HG03095 (cell line): Measurements from ENCODE around the gene SLC6A5.
"Not testable (repeated sequence)": the region's sequence is repeated elsewhere in the genome, so short reads cannot be mapped to it uniquely, and the experiment has no call there.

Experiments used
- ATAC-seq: cut with Tn5 transposase; IDR thresholded peaks from one replicate; pipeline ENCODE4 v1.9.1; 2021; ENCODE audit warnings: moderate library complexity; ENCODE audit not compliant: unreplicated experiment

SLC6A5 gene

GRCh38 chr11:20599221-20600019, at the start of gene SLC6A5:
Gene SLC6A5, plus strand, starts transcription at chr11:20599608. Its CDS starts 65 bp downstream, at chr11:20599673.
- no peak for ATAC-seq

GRCh38 chr11:20551096-20551495, 48.3 kb upstream of the SLC6A5 start:
- ATAC-seq = no peak

- ATAC-seq = no peak
Observed at GRCh38 chr11:20555783-20556182, 43.6 kb upstream of the SLC6A5 start.

- not testable (repeated sequence) for ATAC-seq
Observed at GRCh38 chr11:20556396-20556795, 43.0 kb upstream of the SLC6A5 start.

- no peak for ATAC-seq
Observed at GRCh38 chr11:20558741-20559140, 40.7 kb upstream of the SLC6A5 start.

GRCh38 chr11:20559523-20560300, 39.7 kb upstream of the SLC6A5 start:
- ATAC-seq = no peak

- no peak for ATAC-seq
Observed at GRCh38 chr11:20561915-20562314, 37.5 kb upstream of the SLC6A5 start.

- no peak for ATAC-seq
Observed at GRCh38 chr11:20563866-20564265, 35.5 kb upstream of the SLC6A5 start.

- no peak for ATAC-seq
Observed at GRCh38 chr11:20564846-20565635, 34.4 kb upstream of the SLC6A5 start.

GRCh38 chr11:20566115-20566514, 33.3 kb upstream of the SLC6A5 start:
- not testable (repeated sequence) for ATAC-seq

GRCh38 chr11:20566591-20567434, 32.6 kb upstream of the SLC6A5 start:
- no peak for ATAC-seq

- ATAC-seq = not testable (repeated sequence)
Observed at GRCh38 chr11:20579725-20580124, 19.7 kb upstream of the SLC6A5 start.

GRCh38 chr11:20583201-20583600, 16.2 kb upstream of the SLC6A5 start:
- no peak for ATAC-seq

- ATAC-seq = no peak
Observed at GRCh38 chr11:20584093-20584774, 15.2 kb upstream of the SLC6A5 start.

GRCh38 chr11:20589796-20590195, 9.6 kb upstream of the SLC6A5 start:
- ATAC-seq = no peak

- no peak for ATAC-seq
Observed at GRCh38 chr11:20590381-20590780, 9.0 kb upstream of the SLC6A5 start.

- ATAC-seq = no peak
Observed at GRCh38 chr11:20592741-20593140, 6.7 kb upstream of the SLC6A5 start.

GRCh38 chr11:20594274-20595061, 4.9 kb upstream of the SLC6A5 start:
- ATAC-seq = no peak

GRCh38 chr11:20595101-20595500, 4.3 kb upstream of the SLC6A5 start:
- ATAC-seq = no peak
